IPS-NIHi11 (cell line): Measurements from ENCODE around the gene MLYCD.

Experiments
- DNase-seq: peaks from one replicate; pipeline ENCODE4 v3.0.0; 2012; ENCODE audit warnings: mixed read lengths, low spot score

MLYCD gene

GRCh38 chr16:83898463-83899271 lies at the start of gene MLYCD:
Gene MLYCD (plus strand): TSS chr16:83899115. CDS start chr16:83899145, 30 bp downstream.
- DNase-seq = peak; percentile 100

- no peak for DNase-seq
Observed at GRCh38 chr16:83849421-83849820, 49.5 kb upstream of the MLYCD start.

GRCh38 chr16:83850947-83851346 lies 48.0 kb upstream of the MLYCD start:
- no peak for DNase-seq

- DNase-seq = no peak
Observed at GRCh38 chr16:83851473-83851872, 47.4 kb upstream of the MLYCD start.

GRCh38 chr16:83852774-83853173 lies 46.1 kb upstream of the MLYCD start:
- DNase-seq = no peak

GRCh38 chr16:83853834-83854233 lies 45.1 kb upstream of the MLYCD start:
- no peak for DNase-seq

- DNase-seq = no peak
Observed at GRCh38 chr16:83854420-83854819, 44.5 kb upstream of the MLYCD start.

- DNase-seq = no peak
Observed at GRCh38 chr16:83856792-83857191, 42.1 kb upstream of the MLYCD start.

- DNase-seq = no peak
Observed at GRCh38 chr16:83859265-83859664, 39.6 kb upstream of the MLYCD start.

GRCh38 chr16:83862661-83863060 lies 36.3 kb upstream of the MLYCD start:
- DNase-seq = no peak

GRCh38 chr16:83863682-83864081 lies 35.2 kb upstream of the MLYCD start:
- no peak for DNase-seq

- DNase-seq = no peak
Observed at GRCh38 chr16:83870830-83871229, 28.1 kb upstream of the MLYCD start.

- DNase-seq = peak; percentile 30
Observed at GRCh38 chr16:83878838-83879237, 20.1 kb upstream of the MLYCD start.

GRCh38 chr16:83882163-83882885 lies 16.6 kb upstream of the MLYCD start:
- peak; percentile 53 for DNase-seq

GRCh38 chr16:83886199-83886971 lies 12.5 kb upstream of the MLYCD start:
- no peak for DNase-seq

GRCh38 chr16:83887080-83887479 lies 11.8 kb upstream of the MLYCD start:
- DNase-seq = no peak

GRCh38 chr16:83887564-83887963 lies 11.4 kb upstream of the MLYCD start:
- DNase-seq = no peak

- no peak for DNase-seq
Observed at GRCh38 chr16:83888672-83889044, 10.3 kb upstream of the MLYCD start.

- DNase-seq = no peak
Observed at GRCh38 chr16:83890359-83890758, 8.6 kb upstream of the MLYCD start.

GRCh38 chr16:83891742-83892141 lies 7.2 kb upstream of the MLYCD start:
- no peak for DNase-seq

- no peak for DNase-seq
Observed at GRCh38 chr16:83895243-83895642, 3.7 kb upstream of the MLYCD start.

GRCh38 chr16:83895942-83896341 lies 3.0 kb upstream of the MLYCD start:
- DNase-seq = no peak
